ENCODE results near the gene USP46.

The USP46 gene

DNA sequence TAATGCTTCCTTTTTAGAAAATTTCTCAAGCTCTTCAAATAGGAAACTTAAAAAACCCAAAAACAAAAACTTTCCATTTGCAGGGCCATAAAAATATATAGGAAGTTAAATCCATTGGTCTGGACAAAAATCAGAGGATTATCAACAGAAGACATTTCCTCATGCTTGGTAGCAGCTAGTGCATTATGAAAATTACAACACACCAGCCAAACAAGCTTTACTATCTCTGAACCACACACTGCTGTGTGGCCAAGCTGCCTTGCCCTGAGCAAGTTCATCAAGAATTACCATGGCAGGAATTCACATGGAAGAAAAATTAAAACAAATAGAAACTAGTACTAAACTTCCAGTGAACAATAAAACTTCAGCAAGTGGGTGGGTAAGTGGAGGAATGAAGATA, 3.6 kb downstream of the USP46 start:
- no peak for DNase-seq (ENCODE audit: low read depth in 3 of 3)

DNA sequence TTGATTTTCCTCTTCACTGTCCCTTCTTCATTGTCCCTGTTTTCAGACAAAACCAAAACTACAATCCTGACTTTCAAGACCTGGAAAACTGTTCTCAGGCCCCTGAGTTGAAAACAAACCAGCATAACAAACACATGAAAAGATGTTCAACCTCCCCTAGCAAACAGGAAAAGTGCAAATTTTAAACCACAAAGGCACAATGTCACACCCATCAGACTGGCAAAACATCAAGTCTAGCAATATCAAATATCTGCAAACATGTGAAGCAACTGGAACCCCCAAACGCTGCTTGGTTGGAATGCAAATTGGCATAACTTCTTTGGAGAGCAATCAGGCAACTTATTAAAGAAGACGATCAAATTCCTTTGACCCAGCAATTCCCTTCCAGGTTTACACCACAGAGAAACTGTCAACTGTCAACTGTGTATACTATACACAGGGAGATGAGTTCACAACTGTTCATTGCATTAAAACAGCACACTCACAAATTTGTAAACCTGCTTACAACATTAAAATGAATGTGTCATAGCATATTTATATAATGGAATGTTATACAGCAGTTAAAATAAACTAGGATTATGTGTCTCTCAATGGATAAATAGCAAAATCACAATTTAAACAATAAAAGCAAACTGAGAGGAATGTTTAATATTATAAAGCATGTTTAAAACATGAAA, 7.0 kb downstream of the USP46 start:
- DNase-seq (ENCODE audit: low read depth in 3 of 3) = no peak

DNA sequence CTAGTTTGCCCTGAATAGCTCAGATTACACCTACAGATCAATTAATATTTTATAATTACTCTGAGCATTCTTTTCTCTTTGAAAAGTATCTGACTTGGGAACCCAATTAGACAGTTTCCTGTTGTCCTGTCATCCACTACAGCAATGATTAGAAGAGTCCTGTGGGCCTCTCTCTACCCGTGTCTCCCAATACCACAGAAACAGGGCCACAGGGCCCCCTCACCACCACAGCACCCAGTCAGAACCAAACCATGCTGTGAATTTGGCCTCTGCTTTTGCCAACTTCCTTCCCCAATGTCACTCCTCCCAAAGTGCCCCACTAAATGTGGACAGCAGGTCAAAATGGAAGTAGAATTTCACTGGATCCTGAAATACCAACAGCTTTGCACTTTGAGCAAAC, 10.3 kb downstream of the USP46 start:
- DNase-seq (ENCODE audit: low read depth in 3 of 3) = no peak

DNA sequence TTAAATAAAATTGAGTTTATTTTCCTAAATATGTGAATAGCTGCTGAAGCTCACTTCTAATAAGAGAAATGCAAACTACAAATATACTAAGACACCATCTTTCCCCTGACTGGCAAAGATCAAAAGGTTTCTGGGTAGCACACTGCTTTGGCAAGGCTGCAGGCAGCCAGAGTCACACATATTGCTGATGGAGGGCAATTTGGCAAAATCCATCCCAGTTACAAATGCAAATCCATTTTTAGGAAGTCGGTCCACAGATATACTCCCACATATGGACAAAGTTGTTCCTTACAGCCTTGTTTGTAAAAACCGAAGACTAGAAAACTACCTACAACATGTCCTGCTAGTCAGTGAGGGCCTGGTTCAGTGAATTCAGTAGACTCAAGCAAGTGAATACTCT, 12.4 kb downstream of the USP46 start:
- no peak for DNase-seq (ENCODE audit: low read depth in 3 of 3)

DNA sequence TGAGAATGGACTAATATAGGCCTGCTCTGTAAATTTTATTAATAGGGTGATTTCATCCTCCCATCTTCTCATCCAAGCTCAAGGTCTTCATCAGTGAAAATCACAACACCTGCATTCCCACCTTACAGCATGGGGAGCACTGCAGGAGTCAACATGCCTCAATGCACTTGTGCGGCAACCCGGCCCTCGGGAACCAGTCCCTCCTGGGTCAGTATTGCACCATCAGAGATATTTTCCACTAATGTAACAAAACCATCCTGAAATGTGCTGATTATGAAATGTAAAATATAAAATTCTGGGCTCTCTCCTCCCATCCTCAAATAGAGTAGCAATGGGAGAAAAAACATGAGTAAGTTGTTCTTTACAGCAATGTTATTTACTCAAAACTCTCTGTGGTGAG, 13.0 kb downstream of the USP46 start:
- no peak for DNase-seq (ENCODE audit: low read depth in 3 of 3)

- DNase-seq (ENCODE audit: low read depth in 3 of 3) = no peak
Measured at GRCh38 chr4:52645300-52645699, 13.8 kb downstream of the USP46 start.

- no peak for DNase-seq (ENCODE audit: low read depth in 3 of 3)
Measured at GRCh38 chr4:52643785-52644244, 15.3 kb downstream of the USP46 start.

- DNase-seq (ENCODE audit: low read depth in 3 of 3) = no peak
Measured at GRCh38 chr4:52643190-52643589, 15.9 kb downstream of the USP46 start.

- no peak for DNase-seq (ENCODE audit: low read depth in 3 of 3)
Measured at GRCh38 chr4:52641854-52642563, 17.1 kb downstream of the USP46 start.

DNA sequence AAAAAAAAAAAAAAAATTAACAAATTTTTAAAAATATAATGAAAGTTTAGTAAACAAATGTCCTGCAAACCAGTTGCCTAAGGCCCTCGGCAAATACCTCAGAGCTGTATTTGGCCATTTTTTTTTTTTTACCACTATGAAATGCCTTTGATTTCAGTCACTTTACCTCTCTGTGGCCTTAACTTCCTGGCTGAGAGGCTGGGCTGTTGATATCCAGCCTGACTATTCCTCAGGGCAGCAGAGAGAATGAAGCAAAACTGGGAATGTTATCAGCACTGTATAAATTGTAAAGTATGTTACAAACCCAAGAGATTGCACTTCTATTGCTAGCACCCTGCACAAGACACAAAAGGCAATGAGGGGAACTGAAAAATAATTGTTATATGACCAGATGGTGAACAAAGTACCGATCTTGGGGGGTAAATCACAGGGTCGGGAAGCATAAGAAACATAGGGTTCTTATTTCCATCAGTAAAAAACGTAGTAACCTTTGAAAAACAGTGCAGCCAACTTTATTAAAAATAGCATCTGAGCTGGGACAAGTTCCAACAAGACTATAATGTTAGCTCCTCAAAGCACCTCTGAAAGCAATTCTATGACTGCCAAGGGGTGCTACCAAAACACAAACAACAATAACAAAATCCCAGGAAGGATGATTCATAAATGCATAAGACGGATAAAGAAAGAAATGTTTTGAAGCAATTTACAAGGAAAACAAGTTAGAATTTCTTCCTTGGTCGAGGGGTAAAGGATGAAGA, 18.1 kb downstream of the USP46 start:
- no peak for DNase-seq (ENCODE audit: low read depth in 3 of 3)

- no peak for DNase-seq (ENCODE audit: low read depth in 3 of 3)
Measured at GRCh38 chr4:52638717-52639116, 20.4 kb downstream of the USP46 start.

DNA sequence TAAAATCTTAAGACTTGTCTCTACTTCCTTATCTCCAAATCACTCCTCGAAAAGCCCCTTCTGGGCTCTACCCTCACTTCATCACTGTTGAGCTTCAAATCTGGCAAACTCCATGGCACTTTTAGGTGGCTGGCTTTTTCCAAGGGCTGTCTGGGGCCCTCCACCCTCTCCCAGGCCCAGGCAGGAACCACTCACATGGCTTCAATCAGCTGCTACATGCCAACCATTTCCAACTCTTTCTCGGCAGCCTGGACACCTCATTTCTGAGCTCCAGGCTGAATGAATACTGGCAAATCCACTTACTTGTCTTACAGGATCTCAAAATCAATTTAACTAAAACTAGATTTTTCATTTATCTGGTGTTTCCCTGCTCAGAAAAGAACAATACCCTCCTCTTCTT, 22.0 kb downstream of the USP46 start:
- DNase-seq (ENCODE audit: low read depth in 3 of 3) = no peak

GRCh38 chr4:52635560-52635959, 23.5 kb downstream of the USP46 start:
- DNase-seq (ENCODE audit: low read depth in 3 of 3) = no peak

- no peak for DNase-seq (ENCODE audit: low read depth in 3 of 3)
Measured at GRCh38 chr4:52635130-52635529, 24.0 kb downstream of the USP46 start.

DNA sequence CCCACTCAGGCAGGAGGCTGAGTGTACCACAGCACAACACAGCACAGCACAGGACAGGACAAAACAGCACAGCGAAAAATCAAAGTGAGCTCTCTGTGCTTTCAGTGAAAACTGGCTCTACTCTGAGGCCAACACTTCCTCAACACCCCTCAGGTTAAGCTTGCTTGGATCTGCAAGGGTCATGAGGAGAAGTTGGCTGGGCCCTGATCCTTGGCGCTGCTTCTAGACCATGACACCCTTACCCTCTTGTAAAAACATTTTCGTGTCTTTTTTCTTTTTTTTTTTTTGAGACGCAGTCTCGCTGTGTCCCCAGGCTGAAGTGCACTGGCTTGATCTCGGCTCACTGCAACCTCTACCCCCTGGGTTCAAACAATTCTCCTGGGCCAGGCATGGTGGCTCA, 25.3 kb downstream of the USP46 start:
- DNase-seq (ENCODE audit: low read depth in 3 of 3) = no peak

DNA sequence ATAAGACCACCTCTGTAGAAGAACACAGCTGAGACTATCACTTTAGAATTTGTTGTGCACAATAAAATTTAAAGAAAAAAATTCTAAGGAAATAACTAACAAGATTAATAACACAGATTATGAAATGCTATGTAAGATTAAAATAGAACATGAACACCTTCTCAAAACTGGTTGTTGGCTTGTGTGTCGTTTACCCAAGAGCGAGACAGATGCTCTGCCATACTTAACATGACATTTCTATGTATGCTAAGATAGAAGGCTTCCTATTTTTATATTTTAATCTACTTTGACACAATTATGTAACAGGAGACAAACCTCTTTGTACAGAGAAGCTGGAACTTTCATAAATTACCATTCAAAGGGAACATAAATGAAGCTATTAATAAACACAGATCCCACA, 30.1 kb downstream of the USP46 start:
- DNase-seq (ENCODE audit: low read depth in 3 of 3) = no peak

- DNase-seq (ENCODE audit: low read depth in 3 of 3) = no peak
Measured at GRCh38 chr4:52628543-52628942, 30.6 kb downstream of the USP46 start.

GRCh38 chr4:52627876-52628275, 31.2 kb downstream of the USP46 start:
- no peak for DNase-seq (ENCODE audit: low read depth in 3 of 3)

DNA sequence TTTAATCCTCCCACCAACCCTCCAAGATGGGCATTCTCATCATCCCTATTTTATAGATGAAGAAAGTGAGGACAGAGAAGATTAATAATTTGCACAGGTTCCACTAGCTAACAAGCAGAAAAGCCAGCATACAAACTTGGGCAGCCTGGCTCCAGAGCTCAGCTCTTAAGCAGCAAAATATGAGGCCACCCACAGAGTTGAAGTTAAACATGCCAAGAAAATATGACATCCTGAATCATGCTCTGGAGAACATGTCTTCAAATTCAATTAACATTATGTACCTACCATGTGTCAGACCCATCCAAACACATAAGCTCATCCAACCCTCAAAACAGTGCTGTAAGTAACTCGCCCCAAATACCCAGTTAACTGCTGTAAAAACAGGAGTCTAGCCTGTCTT, 33.9 kb downstream of the USP46 start:
- no peak for DNase-seq (ENCODE audit: low read depth in 3 of 3)

- no peak for DNase-seq (ENCODE audit: low read depth in 3 of 3)
Measured at GRCh38 chr4:52622564-52622963, 36.5 kb downstream of the USP46 start.

GRCh38 chr4:52621567-52621966, 37.5 kb downstream of the USP46 start:
- no peak for DNase-seq (ENCODE audit: low read depth in 3 of 3)

DNA sequence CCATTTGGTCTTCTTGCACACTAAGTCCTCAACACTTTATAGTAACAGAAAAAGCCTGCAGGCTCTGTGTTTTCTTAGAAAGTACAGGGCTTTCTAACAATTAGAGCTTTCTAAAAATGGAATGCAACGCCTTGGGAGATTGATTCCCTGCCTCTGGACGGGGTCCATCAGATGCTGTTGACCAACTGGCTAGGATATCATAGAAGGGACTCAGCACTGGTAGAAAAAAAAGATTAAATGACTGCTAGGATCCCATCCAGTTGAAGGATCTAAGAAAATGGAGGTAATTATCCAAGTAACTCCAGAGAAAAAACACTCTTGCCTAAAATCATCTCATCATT, 39.5 kb downstream of the USP46 start:
- DNase-seq (ENCODE audit: low read depth in 3 of 3) = no peak

All from stimulated activated CD4-positive, alpha-beta T cell treated with anti-CD3 and anti-CD28 coated beads, TNF-alpha, amount 100 ng/mL, for 24 hours (primary cell).